Measurements from ENCODE around the gene SH2D3A.

DNA sequence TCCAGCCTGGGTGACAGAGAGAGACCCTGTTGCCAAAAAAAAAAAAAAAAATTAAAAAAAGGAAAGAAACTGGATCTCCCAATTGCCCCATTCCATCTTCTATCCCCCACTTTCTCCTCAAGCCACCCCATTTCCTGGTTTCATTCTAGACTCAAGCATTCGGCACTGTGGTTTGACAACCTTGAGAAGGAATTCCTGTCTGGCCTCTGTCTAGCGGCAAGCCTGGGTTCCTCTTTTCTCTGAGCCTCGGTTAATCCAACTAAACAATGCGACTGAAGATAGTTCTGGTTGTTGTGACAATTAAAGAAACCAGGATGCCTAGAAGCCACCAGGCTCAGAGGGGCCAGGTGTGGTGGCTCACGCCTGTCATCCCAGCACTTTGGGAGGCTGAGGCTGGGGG is 43.5 kb downstream of the SH2D3A start:
- TF ChIP-seq, protein P1, sequence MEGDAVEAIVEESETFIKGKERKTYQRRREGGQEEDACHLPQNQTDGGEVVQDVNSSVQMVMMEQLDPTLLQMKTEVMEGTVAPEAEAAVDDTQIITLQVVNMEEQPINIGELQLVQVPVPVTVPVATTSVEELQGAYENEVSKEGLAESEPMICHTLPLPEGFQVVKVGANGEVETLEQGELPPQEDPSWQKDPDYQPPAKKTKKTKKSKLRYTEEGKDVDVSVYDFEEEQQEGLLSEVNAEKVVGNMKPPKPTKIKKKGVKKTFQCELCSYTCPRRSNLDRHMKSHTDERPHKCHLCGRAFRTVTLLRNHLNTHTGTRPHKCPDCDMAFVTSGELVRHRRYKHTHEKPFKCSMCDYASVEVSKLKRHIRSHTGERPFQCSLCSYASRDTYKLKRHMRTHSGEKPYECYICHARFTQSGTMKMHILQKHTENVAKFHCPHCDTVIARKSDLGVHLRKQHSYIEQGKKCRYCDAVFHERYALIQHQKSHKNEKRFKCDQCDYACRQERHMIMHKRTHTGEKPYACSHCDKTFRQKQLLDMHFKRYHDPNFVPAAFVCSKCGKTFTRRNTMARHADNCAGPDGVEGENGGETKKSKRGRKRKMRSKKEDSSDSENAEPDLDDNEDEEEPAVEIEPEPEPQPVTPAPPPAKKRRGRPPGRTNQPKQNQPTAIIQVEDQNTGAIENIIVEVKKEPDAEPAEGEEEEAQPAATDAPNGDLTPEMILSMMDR (conservative IDR thresholded peaks at IDR 0.05), result no peak
- TF ChIP-seq EZH2 (IDR thresholded peaks at IDR 0.05; ENCODE audit: low read depth), result no peak

Data from PC-9 (cell line).